ENCODE data around the gene SIRPD.

Gene SIRPD

GRCh38 chr20:1563598-1563997 lies 6.1 kb upstream of the SIRPD start:
- TF ChIP-seq CTCF (IDR thresholded peaks at IDR 0.05; ENCODE audit: low read depth, low read length), result no peak

GRCh38 chr20:1562622-1563021 lies 5.1 kb upstream of the SIRPD start:
- no peak overlapping the region for H3K4me3 ChIP-seq (ENCODE audit: low read depth, low read length)
- no peak for TF ChIP-seq CTCF (IDR thresholded peaks at IDR 0.05; ENCODE audit: low read depth, low read length)

More at GRCh38 chr20:1563598-1563997, 6.1 kb upstream of the SIRPD start:
- no peak overlapping the region for H3K4me3 ChIP-seq (ENCODE audit: low read depth, low read length)

GRCh38 chr20:1561350-1561749 lies 3.8 kb upstream of the SIRPD start:
- no peak overlapping the region for H3K4me3 ChIP-seq (ENCODE audit: low read depth, low read length)
- TF ChIP-seq CTCF (IDR thresholded peaks at IDR 0.05; ENCODE audit: low read depth, low read length), result no peak

- TF ChIP-seq CTCF (IDR thresholded peaks at IDR 0.05; ENCODE audit: low read depth, low read length), result no peak
- H3K4me3 ChIP-seq (ENCODE audit: low read depth, low read length), result no peak overlapping the region
Observed at GRCh38 chr20:1555952-1556351, 1.6 kb downstream of the SIRPD start.

GRCh38 chr20:1539816-1540419 lies 17.6 kb downstream of the SIRPD start:
- no peak overlapping the region for H3K4me3 ChIP-seq (ENCODE audit: low read depth, low read length)
- no peak for TF ChIP-seq CTCF (IDR thresholded peaks at IDR 0.05; ENCODE audit: low read depth, low read length)

- no peak overlapping the region for H3K4me3 ChIP-seq (ENCODE audit: low read depth, low read length)
- TF ChIP-seq CTCF (IDR thresholded peaks at IDR 0.05; ENCODE audit: low read depth, low read length), result no peak
Observed at GRCh38 chr20:1538655-1539054, 18.9 kb downstream of the SIRPD start.

GRCh38 chr20:1537731-1538058 lies 19.8 kb downstream of the SIRPD start:
- no peak overlapping the region for H3K4me3 ChIP-seq (ENCODE audit: low read depth, low read length)
- TF ChIP-seq CTCF (IDR thresholded peaks at IDR 0.05; ENCODE audit: low read depth, low read length), result no peak
